Colonic mucosa (tissue), 4 donors: ENCODE results near the gene EZH1. TPM values are rescaled to one million over a fixed set of nuclear protein-coding genes. Genes with fewer than 3 reads are reported as not detected.

Experiments
- DNase-seq: peaks from one replicate; pipeline ENCODE4 v3.0.0-alpha.2; 2020
- H3K27ac ChIP-seq: fragments of 200-600 bp; one replicate; pipeline ENCODE4 v1.8.0; 2021
- H3K27me3 ChIP-seq: fragments of 200-600 bp; one replicate; pipeline ENCODE4 v1.8.0; 2021
- H3K36me3 ChIP-seq: fragments of 200-600 bp; one replicate; pipeline ENCODE4 v1.8.0; 2021
- H3K4me1 ChIP-seq: fragments of 200-600 bp; one replicate; pipeline ENCODE4 v1.8.0; 2021; ENCODE audit warnings: mild to moderate bottlenecking
- H3K4me3 ChIP-seq: fragments of 200-600 bp; one replicate; pipeline ENCODE4 v1.8.0; 2021
- H3K9ac ChIP-seq, 2 donors: one replicate each; pipeline ENCODE4 v1.7.0; 2013; ENCODE audit warnings: control low read depth in 2 of 2, low read depth in 2 of 2, low read length in 2 of 2
- H3K9me3 ChIP-seq: fragments of 200-600 bp; one replicate; pipeline ENCODE4 v1.8.0; 2021
- intact Hi-C: fragments of 100-400 bp; cut with DNase I; formaldehyde crosslinking; loops from one replicate; pipeline ENCODE4 v1.14.1; 2022
- total RNA-seq, 2 donors: library from RNA; stranded (reverse); fragmentation: NEBNext Ultra II Directional in 1 of 2; extraction: Animal tissue kit (Norgen Biotek cat#: 25700) in 1 of 2; gene quantifications; one replicate each; pipeline ENCODE4 v1.2.1, GENCODE V29; 2021
- TF ChIP-seq, protein P1 (sequence below): fragments of 200-600 bp; IDR thresholded peaks from one replicate; pipeline ENCODE4 v1.8.0; 2022; ENCODE audit warnings: antibody characterized with exemption, mild to moderate bottlenecking
- donor health status: healthy.
- donor health status: DM: no; HTN: no; CAD: no.
- donor health status: DM: no; HTN: no; CAD: no.

EZH1 gene
- total RNA-seq, 2 donors from 2014 or later: 15.9 to 20.3 TPM

DNA sequence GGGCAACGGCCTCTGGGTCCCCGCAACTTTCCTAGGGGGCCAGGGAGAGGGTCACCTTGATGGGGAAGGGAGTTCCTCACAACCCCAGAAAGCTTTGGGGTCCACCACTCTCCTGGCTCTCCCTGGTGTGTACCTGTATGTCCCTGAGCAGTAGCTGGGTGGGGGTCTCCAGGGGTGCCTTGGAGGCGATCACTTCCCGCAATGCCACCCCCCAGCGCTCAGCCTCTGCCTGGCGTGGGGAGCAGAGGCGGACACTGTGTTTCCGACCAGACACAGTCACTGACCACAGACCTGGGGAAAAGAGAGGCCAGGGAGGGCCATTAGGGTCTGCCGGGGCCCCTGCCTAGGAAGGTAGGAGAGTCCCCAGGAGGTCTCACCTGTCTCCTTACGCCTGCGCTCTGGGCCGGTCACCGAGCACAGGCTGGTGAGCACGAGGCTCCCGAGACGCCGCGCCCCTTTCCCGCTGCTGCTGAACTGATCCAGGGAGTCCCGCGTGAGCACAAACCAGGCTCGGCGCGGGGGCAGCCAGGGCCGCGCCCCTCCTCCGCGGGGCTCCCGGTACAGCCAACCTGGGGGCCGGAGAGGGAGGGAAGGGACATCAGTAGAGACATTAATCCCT, 71.5 kb downstream of the EZH1 start:
- no peaks in the 10 kb centered on the region for H3K27me3 ChIP-seq
- intact Hi-C loops: loop anchor here (5.0 kb wide), 1 partner anchor 66 kb away; the partner anchor contains the start of genes RETREG3 and TUBG1
- peaks cover 17% of the 10 kb centered on the region for H3K4me1 ChIP-seq
- TF ChIP-seq, protein P1, sequence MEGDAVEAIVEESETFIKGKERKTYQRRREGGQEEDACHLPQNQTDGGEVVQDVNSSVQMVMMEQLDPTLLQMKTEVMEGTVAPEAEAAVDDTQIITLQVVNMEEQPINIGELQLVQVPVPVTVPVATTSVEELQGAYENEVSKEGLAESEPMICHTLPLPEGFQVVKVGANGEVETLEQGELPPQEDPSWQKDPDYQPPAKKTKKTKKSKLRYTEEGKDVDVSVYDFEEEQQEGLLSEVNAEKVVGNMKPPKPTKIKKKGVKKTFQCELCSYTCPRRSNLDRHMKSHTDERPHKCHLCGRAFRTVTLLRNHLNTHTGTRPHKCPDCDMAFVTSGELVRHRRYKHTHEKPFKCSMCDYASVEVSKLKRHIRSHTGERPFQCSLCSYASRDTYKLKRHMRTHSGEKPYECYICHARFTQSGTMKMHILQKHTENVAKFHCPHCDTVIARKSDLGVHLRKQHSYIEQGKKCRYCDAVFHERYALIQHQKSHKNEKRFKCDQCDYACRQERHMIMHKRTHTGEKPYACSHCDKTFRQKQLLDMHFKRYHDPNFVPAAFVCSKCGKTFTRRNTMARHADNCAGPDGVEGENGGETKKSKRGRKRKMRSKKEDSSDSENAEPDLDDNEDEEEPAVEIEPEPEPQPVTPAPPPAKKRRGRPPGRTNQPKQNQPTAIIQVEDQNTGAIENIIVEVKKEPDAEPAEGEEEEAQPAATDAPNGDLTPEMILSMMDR: no peak
- H3K9me3 ChIP-seq: no peaks in the 10 kb centered on the region
- no peak overlapping the region for H3K4me3 ChIP-seq
- no peak overlapping the region for H3K27ac ChIP-seq
- H3K9ac ChIP-seq: peak overlapping the region; percentile 19 to 30
- H3K36me3 ChIP-seq: peaks cover 4% of the 10 kb centered on the region
- DNase-seq: no peak

DNA sequence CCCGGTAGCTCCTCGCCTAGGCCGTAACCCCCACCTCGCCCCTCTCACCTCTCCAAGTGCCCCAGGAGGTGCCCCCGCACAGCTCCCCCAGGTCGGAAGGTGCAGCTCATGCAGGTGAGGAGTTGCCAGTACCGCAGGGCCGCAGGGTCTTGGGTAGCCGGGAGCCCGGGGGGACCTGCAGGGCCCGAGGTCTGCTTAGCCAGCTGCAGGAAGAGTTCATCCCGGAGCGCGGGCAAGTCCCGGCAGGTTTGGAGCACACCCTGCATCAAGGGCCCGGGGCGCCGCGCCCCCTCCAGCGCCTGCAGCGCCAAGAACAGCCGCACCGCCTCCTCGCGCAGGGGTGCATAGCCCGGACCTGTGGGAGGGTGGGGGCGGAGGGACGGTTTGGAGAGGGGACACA, 72.8 kb downstream of the EZH1 start:
- Histone ChIP-seq H3K9me3 (no peaks in the 10 kb centered on the region), H3K4me1 (peaks cover 19% of the 10 kb centered on the region), H3K9ac (no peak overlapping the region), H3K36me3 (peaks cover 4% of the 10 kb centered on the region), H3K27me3 (no peaks in the 10 kb centered on the region), H3K27ac (no peak overlapping the region), H3K4me3 (no peak overlapping the region)
- DNase-seq: no peak
- intact Hi-C loops: loop anchor here (5.0 kb wide), 1 partner anchor 65 kb away; the partner anchor contains the start of genes RETREG3 and TUBG1
- TF ChIP-seq, protein P1: no peak

DNA sequence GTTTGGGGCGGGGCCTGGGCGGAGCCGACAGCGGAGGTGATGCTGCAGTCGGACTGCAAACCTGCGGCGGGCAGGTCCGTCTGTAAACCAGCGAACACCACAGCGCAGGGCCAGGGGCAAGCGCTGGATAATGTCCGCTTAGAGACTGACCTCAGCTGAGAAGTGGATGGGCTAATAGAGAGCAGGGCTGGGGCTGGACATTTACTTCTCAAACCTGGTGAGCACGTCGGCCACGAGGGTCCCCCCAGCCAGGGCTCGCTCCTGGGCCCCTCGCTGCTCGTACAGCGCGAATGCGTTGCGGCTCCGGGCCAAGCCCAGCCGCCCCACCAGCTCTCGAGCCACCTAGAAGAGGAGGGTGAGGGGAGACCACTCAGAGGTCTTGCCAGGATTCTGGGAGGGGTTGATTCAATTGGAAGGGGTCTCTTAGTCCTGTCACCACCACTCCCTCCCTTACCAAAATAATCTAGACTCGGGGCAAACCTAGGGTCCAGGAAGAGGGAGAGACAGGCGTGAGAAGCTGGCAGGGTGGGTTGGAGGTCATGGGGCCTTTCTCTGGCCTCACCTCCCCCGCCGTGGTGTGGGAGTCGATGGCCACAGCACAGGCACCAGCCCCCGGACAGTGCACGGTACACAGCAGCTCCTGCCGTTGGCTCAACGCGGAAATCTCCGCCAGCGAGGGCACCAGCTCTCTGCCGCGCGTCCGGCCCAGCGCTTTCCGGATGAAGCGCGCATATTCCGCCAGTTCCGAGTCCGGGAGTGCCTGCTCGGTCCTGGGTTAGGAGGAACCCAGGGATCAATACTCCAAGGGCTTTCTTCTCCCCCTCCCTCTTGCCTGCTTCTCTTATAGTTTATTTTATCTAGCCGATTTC, 73.8 kb downstream of the EZH1 start:
- intact Hi-C loops: loop anchor here (5.0 kb wide), 1 partner anchor 64 kb away; the partner anchor contains the start of genes RETREG3 and TUBG1
- peaks cover 19% of the 10 kb centered on the region for H3K4me1 ChIP-seq
- no peak overlapping the region for H3K27ac ChIP-seq
- H3K27me3 ChIP-seq: no peaks in the 10 kb centered on the region
- no peaks in the 10 kb centered on the region for H3K9me3 ChIP-seq
- TF ChIP-seq, protein P1: no peak
- no peak overlapping the region for H3K9ac ChIP-seq
- DNase-seq: no peak
- H3K4me3 ChIP-seq: peak overlapping the region; percentile 23
- peaks cover 4% of the 10 kb centered on the region for H3K36me3 ChIP-seq

DNA sequence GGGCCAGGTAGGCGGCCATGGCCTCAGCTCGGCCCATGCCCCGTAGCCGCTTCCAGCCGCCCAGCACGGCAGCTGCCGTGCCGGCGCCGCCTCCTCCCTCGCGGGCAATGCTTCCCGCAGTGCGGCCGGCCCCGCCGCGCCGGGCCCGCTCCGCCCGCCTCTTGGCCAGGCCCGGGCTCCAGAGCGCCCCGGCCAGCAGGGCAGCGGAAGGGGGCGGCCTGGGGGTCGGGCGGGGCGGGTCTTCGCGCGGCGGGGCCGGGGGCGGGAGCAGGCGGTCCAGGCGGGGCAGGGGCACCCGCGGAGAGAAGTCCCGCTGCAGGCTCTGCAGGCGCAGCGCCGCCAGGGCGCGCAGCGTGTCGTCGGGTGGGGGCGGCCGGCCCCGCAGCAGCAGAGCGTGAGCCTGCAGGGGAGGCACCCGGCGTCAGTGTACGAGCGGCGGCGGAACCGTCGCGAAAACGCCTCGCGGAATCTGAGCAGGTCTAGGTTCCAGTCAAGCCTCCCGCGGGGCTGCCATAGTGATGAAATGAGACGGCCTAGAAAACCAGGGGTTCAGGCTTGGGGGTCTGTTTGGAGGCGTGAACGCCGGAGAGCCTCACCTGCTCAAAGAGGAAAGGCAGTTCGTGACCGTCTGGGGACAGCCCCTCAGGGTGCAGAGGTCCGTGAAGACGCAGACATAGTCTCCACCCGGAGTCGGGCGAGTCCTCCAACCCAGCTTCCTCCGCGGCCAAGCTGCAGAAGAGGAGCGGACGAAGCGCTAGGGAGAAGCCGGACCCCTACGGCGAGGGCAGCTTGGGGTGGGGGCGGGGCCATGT, 74.7 kb downstream of the EZH1 start:
- no peak for DNase-seq
- H3K9ac ChIP-seq: no peak overlapping the region
- H3K27ac ChIP-seq: no peak overlapping the region
- H3K27me3 ChIP-seq: no peaks in the 10 kb centered on the region
- H3K9me3 ChIP-seq: no peaks in the 10 kb centered on the region
- peak overlapping the region; percentile 23 for H3K4me3 ChIP-seq
- TF ChIP-seq, protein P1: no peak
- peaks cover 14% of the 10 kb centered on the region for H3K4me1 ChIP-seq
- intact Hi-C loops: loop anchor here (5.0 kb wide), 1 partner anchor 63 kb away; the partner anchor contains the start of genes RETREG3 and TUBG1
- H3K36me3 ChIP-seq: peaks cover 4% of the 10 kb centered on the region

DNA sequence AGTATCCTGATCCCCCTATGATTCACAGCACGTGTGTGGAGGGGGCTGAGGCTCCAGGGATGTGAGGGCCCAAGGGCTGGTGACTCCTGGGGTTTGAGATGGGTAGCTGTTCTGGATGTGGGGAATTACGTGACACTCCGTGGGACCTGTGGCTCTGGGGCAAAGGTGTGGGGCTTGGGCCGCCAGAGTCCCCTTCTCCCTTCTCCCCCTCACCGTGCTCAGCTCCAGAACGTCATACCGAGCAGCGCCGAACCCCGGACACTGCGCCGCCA, 75.2 kb downstream of the EZH1 start:
- intact Hi-C loops: no loop called here
- H3K4me1 ChIP-seq: peaks cover 12% of the 10 kb centered on the region
- TF ChIP-seq, protein P1: no peak
- H3K9ac ChIP-seq: no peak overlapping the region
- no peak for DNase-seq
- H3K27ac ChIP-seq: no peak overlapping the region
- H3K9me3 ChIP-seq: no peaks in the 10 kb centered on the region
- no peak overlapping the region for H3K4me3 ChIP-seq
- H3K27me3 ChIP-seq: no peaks in the 10 kb centered on the region
- H3K36me3 ChIP-seq: peaks cover 4% of the 10 kb centered on the region
